Prostate gland (tissue), 2 donors: Measurements from ENCODE around the gene USP10.

Experiments used
- CTCF ChIP-seq, 4 experiments: fragments of 200-600 bp in 2 of 4; fragments of 450-650 bp in 2 of 4; sonication (generic) in 2 of 4; IDR thresholded peaks; 1 replicate in 3 of 4; 2 replicates in 1 of 4; pipeline ENCODE4 v1.5.1; 2016 to 2019; ENCODE audit warnings: antibody characterized with exemption in 4 of 4, mild to moderate bottlenecking in 2 of 4, moderate library complexity in 2 of 4
- POLR2A ChIP-seq: fragments of 450-650 bp; IDR thresholded peaks from one replicate; pipeline ENCODE4 v1.6.1; 2016; ENCODE audit warnings: antibody characterized with exemption, mild to moderate bottlenecking
- POLR2AphosphoS5 ChIP-seq: sonication (generic); formaldehyde crosslinking; IDR thresholded peaks from one replicate; pipeline ENCODE4 v1.6.1; 2017; ENCODE audit warnings: antibody characterized with exemption

GRCh38 chr16:84777435-84777834 lies 77.6 kb downstream of the USP10 start:
- TF ChIP-seq CTCF (IDR thresholded peaks at IDR 0.05) (no peak), POLR2AphosphoS5 (no peak), POLR2A (no peak)
